C4-2B (cell line): Measurements from ENCODE around the gene FAM221B.

Experiments used
- CTCF ChIP-seq: fragments of 450-650 bp; conservative IDR thresholded peaks from 2 replicates; pipeline ENCODE4 v1.5.1; 2017; ENCODE audit warnings: mild to moderate bottlenecking
- ZFX ChIP-seq: fragments of 450-650 bp; IDR thresholded peaks from 2 replicates; pipeline ENCODE4 v1.6.1; 2017

- TF ChIP-seq CTCF: no peak
- no peak for TF ChIP-seq ZFX
These were observed 28.4 kb upstream of the FAM221B start for GRCh38 chr9:35856882-35857281.
